ENCODE data around the gene LRP1.

DNA sequence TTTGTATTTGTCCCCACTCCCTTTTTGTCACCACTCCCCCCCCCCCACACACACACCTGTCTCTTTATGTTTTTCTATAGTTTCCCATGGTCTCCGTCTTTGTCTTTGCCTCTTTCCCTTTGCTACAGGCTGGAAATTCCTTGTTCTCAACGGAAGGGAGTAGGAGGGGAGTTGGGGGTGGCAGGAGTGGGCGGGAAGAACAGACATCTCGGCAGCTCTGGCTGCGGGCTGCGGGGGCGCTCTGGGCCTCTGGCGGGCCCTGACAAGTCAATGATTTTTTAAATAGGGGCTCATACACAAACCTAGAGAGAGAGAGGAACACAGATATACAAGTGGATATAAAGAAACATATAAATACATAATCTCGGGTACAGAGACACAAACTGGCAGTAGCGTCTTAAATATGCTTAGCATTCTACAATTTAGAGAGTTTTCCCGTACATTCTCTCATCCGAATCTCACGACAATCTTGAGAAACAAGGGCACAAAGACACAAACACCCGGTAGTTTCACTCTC, 41.7 kb upstream of the LRP1 start:
- peak; percentile 59 for TF ChIP-seq POLR2AphosphoS5 (IDR thresholded peaks at IDR 0.05; ENCODE audit: low read depth)
- TF ChIP-seq CREB1 (CRISPR knock-in tag; IDR thresholded peaks at IDR 0.05; ENCODE audit: low read depth) = no peak
- TF ChIP-seq, protein P1, sequence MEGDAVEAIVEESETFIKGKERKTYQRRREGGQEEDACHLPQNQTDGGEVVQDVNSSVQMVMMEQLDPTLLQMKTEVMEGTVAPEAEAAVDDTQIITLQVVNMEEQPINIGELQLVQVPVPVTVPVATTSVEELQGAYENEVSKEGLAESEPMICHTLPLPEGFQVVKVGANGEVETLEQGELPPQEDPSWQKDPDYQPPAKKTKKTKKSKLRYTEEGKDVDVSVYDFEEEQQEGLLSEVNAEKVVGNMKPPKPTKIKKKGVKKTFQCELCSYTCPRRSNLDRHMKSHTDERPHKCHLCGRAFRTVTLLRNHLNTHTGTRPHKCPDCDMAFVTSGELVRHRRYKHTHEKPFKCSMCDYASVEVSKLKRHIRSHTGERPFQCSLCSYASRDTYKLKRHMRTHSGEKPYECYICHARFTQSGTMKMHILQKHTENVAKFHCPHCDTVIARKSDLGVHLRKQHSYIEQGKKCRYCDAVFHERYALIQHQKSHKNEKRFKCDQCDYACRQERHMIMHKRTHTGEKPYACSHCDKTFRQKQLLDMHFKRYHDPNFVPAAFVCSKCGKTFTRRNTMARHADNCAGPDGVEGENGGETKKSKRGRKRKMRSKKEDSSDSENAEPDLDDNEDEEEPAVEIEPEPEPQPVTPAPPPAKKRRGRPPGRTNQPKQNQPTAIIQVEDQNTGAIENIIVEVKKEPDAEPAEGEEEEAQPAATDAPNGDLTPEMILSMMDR (conservative IDR thresholded peaks at IDR 0.05; ENCODE audit: low read depth in 2 of 2) = peak; percentile 48 to 52
- TF ChIP-seq EZH2 (IDR thresholded peaks at IDR 0.05; ENCODE audit: low read depth, unreplicated experiment) = no peak
- TF ChIP-seq, protein P2, sequence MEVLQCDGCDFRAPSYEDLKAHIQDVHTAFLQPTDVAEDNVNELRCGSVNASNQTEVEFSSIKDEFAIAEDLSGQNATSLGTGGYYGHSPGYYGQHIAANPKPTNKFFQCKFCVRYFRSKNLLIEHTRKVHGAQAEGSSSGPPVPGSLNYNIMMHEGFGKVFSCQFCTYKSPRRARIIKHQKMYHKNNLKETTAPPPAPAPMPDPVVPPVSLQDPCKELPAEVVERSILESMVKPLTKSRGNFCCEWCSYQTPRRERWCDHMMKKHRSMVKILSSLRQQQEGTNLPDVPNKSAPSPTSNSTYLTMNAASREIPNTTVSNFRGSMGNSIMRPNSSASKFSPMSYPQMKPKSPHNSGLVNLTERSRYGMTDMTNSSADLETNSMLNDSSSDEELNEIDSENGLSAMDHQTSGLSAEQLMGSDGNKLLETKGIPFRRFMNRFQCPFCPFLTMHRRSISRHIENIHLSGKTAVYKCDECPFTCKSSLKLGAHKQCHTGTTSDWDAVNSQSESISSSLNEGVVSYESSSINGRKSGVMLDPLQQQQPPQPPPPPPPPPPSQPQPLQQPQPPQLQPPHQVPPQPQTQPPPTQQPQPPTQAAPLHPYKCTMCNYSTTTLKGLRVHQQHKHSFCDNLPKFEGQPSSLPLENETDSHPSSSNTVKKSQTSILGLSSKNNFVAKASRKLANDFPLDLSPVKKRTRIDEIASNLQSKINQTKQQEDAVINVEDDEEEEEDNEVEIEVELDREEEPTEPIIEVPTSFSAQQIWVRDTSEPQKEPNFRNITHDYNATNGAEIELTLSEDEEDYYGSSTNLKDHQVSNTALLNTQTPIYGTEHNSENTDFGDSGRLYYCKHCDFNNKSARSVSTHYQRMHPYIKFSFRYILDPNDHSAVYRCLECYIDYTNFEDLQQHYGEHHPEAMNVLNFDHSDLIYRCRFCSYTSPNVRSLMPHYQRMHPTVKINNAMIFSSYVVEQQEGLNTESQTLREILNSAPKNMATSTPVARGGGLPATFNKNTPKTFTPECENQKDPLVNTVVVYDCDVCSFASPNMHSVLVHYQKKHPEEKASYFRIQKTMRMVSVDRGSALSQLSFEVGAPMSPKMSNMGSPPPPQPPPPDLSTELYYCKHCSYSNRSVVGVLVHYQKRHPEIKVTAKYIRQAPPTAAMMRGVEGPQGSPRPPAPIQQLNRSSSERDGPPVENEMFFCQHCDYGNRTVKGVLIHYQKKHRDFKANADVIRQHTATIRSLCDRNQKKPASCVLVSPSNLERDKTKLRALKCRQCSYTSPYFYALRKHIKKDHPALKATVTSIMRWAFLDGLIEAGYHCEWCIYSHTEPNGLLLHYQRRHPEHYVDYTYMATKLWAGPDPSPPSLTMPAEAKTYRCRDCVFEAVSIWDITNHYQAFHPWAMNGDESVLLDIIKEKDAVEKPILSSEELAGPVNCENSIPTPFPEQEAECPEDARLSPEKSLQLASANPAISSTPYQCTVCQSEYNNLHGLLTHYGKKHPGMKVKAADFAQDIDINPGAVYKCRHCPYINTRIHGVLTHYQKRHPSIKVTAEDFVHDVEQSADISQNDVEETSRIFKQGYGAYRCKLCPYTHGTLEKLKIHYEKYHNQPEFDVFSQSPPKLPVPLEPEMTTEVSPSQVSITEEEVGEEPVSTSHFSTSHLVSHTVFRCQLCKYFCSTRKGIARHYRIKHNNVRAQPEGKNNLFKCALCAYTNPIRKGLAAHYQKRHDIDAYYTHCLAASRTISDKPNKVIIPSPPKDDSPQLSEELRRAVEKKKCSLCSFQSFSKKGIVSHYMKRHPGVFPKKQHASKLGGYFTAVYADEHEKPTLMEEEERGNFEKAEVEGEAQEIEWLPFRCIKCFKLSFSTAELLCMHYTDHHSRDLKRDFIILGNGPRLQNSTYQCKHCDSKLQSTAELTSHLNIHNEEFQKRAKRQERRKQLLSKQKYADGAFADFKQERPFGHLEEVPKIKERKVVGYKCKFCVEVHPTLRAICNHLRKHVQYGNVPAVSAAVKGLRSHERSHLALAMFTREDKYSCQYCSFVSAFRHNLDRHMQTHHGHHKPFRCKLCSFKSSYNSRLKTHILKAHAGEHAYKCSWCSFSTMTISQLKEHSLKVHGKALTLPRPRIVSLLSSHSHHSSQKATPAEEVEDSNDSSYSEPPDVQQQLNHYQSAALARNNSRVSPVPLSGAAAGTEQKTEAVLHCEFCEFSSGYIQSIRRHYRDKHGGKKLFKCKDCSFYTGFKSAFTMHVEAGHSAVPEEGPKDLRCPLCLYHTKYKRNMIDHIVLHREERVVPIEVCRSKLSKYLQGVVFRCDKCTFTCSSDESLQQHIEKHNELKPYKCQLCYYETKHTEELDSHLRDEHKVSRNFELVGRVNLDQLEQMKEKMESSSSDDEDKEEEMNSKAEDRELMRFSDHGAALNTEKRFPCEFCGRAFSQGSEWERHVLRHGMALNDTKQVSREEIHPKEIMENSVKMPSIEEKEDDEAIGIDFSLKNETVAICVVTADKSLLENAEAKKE (CRISPR knock-in tag; IDR thresholded peaks at IDR 0.05) = no peak
- TF ChIP-seq JUNB (IDR thresholded peaks at IDR 0.05; ENCODE audit: unreplicated experiment) = no peak
- TF ChIP-seq, protein P3, sequence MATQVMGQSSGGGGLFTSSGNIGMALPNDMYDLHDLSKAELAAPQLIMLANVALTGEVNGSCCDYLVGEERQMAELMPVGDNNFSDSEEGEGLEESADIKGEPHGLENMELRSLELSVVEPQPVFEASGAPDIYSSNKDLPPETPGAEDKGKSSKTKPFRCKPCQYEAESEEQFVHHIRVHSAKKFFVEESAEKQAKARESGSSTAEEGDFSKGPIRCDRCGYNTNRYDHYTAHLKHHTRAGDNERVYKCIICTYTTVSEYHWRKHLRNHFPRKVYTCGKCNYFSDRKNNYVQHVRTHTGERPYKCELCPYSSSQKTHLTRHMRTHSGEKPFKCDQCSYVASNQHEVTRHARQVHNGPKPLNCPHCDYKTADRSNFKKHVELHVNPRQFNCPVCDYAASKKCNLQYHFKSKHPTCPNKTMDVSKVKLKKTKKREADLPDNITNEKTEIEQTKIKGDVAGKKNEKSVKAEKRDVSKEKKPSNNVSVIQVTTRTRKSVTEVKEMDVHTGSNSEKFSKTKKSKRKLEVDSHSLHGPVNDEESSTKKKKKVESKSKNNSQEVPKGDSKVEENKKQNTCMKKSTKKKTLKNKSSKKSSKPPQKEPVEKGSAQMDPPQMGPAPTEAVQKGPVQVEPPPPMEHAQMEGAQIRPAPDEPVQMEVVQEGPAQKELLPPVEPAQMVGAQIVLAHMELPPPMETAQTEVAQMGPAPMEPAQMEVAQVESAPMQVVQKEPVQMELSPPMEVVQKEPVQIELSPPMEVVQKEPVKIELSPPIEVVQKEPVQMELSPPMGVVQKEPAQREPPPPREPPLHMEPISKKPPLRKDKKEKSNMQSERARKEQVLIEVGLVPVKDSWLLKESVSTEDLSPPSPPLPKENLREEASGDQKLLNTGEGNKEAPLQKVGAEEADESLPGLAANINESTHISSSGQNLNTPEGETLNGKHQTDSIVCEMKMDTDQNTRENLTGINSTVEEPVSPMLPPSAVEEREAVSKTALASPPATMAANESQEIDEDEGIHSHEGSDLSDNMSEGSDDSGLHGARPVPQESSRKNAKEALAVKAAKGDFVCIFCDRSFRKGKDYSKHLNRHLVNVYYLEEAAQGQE (IDR thresholded peaks at IDR 0.05; ENCODE audit: unreplicated experiment) = no peak
- no peak for TF ChIP-seq EZH2phosphoT487 (IDR thresholded peaks at IDR 0.05; ENCODE audit: unreplicated experiment)
- no peak for TF ChIP-seq STAT1 (IDR thresholded peaks at IDR 0.05; ENCODE audit: unreplicated experiment)
